GM21515 (cell line): Measurements from ENCODE around the gene CRYL1.

ENCODE experiments used
- ATAC-seq: cut with Tn5 transposase; IDR thresholded peaks from one replicate; pipeline ENCODE4 v1.9.1; 2021; ENCODE audit not compliant: unreplicated experiment

The CRYL1 gene

DNA sequence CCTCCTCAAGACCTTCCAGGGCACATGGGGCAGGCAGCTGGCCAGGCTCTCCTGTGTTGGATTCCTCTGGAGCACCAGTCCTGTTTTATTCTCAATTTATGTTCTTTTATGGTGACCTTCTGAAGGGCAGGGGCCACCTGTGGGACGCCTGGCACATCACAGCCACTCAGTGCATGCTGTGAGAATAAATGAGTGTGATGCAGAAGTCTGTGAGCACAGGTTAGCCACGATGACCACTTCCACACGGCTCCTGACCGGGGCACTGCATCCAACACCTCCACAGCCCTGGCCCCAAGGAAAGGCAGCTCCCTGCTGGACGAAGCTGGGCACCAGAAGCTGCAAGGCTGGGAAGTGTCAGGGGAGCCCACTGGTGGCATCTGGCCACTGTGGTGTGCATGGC, 122.8 kb downstream of the CRYL1 start:
- no peak for ATAC-seq

DNA sequence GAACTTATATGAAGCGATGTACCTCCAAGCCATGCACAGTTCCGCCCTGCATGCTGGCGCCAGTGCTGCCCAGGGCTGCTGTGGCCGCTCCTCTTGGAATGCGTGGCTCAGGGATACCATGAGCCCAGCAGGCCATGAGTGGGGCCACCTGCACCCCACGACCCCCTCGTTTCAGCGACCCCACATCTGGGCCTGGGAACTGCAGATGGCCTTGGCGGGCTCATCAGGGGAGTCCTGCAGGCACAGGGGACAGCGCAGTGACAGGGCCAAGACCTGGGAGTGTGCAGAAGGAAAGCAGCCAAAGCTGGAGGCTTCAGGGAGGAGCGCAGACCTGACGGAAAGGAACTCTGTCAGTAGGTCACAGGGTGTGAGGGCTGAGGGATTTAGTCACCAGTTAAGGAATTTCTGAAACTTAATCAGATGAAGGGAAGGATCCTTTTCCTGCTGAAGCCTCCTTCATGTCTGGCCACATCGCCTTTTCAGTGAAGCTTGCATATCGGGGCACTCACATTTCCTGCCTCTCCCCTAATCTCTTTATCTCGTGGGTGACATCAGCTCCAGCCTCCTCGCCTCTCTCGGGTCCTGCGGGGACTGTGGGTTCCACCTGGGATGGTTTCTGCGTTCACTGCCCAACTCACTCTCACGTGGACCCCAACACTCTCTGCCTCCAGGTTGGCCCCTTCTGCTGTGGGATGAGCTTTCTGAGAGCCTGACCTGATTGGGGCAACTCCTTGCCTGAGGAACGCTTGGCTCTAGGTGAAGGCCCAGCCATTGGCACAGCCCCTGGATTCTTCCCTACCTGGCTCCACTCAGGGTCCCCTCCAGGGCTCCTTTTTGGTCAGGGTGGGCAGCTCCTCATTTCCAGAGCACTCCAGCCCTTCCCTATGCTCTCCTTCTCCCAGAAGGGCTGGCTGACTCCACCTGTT, 123.5 kb downstream of the CRYL1 start:
- ATAC-seq: no peak

DNA sequence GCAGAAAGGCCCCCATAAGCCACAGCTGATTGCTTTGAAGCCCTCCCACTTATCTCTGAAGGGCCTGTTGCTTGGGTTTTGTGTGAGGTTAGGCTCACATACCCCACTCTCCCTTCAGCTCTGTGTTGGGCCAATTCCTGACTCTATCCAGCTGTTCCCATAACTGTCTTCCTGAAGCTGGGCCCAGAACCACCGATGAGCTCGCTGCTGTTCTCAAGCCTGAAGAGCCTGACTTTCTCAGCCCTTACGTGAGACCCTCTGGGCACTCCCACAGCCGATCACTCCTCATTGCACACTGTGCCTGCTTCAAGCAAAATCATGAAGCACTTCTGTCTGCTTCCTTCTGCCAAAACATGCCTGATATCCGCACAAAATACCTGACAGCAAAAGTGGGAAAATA, 124.1 kb downstream of the CRYL1 start:
- ATAC-seq: no peak

DNA sequence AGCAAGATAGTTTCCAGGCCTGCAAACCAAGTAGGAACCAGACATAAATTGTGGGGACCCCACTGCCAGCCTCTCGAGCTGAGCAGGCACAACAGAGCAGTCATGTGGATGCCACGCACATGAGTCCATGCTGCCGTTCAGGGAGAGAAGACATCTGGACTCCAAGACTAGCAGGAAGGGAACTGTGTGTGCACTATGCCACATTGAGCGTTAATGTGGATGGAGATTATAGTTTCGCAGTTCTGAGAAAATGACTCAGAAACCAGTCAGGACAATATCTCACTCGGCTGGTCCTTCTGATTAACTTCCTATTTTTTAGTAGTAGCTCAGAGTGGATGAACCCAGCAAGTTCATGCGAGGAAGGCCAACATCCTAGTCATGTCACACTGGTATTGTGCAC, 124.9 kb downstream of the CRYL1 start:
- ATAC-seq: no peak

DNA sequence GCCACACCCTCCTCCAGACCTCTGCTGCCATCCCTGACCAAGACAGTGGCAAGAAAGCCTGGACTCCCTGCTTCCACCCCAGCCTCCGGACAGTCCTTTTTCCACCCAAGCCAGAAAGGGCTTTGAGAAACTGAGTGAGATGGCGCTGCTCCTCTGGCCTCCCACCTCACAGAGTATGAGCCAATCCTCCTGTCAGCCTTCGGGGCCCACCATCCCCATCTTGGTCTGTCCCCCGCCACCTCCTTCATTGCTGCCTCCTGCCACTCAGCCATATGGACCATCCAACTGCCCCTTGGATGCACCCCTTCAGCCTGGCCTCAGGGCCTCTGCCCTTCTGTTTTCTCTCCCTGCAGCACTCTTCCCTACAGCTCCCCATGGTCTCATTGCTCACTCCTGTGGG, 125.7 kb downstream of the CRYL1 start:
- no peak for ATAC-seq

DNA sequence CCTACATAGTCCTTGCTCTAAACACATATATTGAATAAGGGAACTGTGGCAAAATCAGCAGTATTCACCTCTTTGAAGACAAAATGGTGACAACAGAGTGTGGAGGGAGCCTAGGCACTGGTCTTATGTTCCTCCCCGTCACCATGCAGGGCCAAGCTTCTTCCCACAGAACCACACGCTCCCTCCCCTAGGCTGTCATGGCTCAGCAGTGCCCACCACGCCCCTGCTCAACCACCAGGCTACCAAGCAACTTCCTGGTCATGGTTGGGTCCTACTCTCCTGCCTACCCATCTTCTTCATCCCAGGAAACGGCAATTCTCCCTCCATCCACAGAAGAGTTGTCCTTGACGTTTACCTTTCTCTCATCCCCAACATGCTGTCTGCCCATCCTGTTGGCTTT, 126.1 kb downstream of the CRYL1 start:
- ATAC-seq: no peak

DNA sequence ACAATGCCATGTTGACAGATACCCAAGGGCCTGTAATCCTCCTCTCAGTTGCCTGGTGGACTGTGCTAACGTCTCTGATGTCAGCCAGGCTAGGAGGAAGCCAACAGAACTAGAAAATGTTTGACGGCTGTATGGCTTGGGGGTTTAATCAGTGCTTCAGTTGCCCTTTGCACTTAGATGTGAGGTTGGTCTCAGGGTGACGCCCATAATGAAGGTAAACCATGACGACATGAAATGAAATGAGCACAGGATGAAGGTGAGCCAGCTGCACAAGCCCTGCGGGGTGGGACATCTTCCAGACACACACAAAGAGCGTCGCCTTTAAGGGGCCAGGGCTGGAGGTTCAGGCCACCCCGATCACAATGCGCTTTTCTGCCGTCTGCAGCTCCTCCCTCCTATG, 127.2 kb downstream of the CRYL1 start:
- ATAC-seq: no peak

DNA sequence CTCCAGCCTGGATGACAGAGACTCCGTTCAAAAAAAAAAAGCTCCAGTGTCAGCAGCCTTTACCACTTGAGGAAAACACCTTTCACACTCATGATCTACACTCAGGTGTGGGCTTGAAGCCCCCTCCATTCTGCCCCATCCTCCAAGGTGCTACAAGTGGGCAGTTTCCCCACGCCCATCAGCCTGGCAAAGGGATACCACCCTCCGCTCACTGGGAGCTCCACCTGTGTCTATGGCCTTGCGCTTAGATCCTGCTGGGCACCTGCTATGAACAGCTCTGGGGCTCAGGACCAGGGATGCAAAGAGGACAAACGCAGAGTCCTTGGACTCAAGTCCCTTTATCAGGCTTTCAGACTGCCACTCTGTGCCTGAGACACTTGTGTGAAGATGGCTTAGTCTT, 127.8 kb downstream of the CRYL1 start:
- ATAC-seq: no peak

DNA sequence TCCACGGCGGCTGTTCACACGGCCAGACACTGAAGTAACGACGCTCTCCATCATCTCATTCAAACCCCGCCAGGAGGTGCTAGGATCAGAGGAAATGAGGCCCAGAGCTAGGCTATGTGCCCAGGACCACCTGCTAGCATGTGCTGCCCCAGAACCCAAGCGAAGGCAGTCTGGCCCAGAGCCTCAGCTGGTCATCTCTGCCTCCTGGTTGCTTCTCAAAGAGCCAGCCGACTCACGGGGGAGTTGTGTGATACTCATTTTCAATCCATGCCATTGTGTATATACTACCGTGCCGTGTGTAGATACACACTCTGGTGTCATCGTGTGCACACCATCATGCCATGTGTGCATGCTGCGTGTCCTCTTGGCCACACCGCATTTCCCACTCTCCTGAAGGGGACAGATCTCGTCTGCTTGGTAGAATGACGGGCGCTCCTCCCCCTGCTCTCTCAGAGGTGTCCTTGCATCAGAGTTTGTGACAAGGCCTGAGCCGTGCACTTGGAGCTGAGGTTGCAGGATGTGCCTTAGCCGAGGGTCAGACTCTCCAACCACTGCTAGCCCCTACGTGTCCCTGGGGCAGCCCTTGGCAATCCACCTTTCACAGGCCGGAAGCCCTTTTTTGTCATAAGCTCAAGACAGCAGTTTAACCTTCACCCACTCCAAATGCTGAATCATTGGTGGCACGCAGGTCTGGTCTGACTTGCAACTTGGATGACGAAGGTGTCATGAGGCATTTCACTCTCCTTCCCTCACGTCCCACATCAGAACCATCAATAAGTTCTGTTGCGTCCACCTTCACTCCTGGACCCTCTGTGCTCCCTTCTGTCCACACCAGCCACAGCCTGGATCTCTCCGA, 130.4 kb downstream of the CRYL1 start:
- ATAC-seq: no peak

DNA sequence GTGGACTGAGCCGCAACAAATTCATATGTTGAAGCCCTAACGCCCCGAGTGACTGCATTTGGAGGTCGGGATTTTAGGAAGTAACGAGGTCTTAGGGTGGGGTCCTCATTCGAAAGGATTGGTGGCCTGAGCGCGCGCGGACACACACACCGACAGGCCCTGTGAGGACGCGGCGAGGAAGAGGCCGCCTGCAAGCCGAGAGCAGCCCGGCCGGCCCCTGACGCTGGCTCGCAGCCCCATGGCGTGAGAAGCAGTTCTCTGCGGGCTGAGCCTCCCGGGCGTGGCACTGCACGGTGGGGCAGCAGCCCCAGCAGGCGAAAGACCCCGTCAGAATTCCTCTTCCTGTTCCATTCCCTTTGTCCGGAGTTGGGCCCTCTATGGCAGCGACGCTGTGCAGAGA, 131.2 kb downstream of the CRYL1 start:
- ATAC-seq: no peak

DNA sequence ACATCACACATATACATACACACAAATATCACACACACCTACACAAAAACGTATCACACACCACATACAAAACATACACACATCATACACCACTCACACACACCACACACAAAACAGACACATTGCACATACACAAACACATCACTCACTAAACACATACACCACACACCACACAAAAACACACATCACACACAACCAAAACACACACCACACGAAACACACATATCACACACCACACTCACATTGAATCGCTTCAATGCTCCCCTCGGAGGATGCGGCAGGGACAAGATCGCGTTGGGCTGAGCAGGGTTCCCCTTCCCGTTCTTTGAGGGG, 131.5 kb downstream of the CRYL1 start:
- no peak for ATAC-seq

DNA sequence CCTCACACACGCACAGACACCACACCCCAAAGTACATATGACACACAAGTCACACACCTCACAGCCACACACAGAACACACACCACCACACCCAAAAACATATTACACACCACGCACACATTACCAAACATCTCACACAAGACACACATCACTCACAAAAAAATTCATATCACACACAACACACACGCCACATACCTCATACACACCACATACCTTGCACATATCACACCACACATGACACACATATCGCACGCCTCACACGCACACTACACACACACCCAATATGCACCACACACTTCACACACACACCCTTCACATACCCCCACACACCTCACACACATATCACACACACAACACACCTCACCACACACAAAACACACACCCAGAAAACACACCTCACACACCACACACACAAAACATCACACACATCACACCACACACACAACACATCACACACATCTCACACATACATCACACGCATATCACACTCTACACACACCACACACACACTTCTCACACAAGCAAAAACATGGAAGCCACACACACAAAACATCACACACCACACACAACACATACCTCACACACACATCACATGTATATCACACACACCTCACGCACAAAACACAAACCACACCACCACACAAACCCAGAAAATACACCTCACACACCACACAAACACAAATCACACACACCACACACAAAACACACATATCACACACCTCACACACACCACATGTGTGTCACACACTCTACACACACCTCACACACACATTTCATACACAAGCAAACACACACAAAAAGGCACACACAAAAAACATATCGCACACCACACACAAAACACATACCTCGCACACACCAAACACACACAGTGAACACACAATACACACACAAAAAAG, 132.1 kb downstream of the CRYL1 start:
- no peak for ATAC-seq

DNA sequence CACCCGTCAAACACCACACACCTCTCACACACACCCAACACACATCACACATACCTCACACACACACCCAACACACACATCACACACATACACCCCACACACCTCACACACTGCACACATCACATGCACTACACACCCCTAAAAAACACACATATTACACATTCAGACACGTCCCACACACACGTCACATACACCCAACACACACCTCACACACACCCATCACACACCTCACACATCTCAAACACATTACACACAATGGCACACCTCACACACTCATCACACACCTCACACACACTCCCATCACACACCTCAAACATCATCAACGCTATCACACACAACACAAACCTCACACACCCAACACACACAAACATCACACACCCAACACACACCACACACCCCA, 133.1 kb downstream of the CRYL1 start:
- no peak for ATAC-seq

DNA sequence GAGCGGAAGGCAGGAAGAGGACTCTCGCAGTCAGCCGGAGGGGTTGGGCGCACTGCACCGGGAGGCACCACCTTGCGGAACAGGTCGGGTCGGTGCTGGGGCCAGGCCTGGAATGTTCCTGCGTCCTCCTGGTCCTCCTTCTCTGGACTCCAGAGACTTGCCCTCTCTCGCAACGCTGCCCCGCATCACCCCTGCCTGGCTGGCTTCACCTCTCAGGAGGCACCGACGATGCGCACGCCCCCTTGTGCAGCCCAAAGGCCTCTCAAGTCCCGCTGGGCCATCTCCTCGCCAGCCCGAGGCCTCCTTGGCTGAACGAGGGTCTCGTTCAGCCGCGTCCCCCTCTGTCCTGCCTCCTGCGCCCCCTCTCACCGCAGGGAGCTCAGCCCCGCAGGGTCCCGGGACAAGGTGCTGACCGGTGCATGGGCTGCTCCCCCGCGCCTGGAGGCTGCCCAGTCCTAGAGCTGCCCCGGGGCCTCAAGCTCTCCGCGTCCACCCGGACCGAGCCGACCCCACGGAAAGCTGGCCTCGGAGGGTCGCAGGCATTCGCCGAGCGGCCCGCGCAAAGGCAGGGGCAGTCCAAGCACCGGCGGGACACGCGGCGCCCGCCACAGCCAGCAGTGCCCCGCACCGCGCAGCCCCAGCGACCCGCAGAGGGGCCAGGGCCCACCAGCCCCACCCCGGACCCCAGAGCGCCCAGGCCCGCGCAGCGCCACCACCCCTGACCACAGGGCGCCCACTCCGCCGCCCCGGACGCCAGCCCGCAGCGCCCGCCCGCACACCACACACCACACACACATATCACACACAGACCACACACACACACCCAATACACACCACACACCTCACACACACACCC, 133.8 kb downstream of the CRYL1 start:
- no peak for ATAC-seq

DNA sequence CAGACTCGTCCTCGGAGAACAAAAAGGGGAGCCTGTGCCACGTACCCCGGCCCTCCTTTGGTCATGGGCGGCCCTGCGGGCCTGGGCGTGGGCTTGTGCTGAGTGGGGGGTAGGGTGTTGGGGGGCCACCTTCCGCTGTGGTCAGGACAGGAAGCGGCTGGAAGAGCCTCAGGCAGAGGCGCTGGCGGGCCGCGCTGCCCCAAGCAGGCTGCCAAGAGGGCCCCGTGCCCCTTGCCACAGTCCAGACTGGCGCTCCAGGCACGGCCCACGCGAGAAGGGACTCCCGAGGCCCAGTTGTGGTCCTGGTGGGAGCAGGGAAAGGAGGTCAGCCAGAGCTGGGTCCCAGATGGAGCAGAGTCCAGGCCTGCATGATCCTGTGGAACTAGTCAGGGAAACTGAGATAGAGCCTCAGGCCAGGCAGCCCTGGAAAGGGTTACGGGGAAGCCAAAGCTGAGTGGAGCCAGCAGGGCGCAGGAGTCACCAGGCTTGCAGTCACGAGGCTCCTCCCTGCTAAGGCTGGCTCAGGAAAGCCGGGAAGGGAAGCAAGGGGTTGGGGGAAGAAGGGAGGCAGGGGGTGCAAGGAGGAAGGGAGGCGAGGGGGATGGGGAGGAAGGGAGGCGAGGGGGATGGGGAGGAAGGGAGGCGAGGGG, 135.0 kb downstream of the CRYL1 start:
- ATAC-seq: no peak

DNA sequence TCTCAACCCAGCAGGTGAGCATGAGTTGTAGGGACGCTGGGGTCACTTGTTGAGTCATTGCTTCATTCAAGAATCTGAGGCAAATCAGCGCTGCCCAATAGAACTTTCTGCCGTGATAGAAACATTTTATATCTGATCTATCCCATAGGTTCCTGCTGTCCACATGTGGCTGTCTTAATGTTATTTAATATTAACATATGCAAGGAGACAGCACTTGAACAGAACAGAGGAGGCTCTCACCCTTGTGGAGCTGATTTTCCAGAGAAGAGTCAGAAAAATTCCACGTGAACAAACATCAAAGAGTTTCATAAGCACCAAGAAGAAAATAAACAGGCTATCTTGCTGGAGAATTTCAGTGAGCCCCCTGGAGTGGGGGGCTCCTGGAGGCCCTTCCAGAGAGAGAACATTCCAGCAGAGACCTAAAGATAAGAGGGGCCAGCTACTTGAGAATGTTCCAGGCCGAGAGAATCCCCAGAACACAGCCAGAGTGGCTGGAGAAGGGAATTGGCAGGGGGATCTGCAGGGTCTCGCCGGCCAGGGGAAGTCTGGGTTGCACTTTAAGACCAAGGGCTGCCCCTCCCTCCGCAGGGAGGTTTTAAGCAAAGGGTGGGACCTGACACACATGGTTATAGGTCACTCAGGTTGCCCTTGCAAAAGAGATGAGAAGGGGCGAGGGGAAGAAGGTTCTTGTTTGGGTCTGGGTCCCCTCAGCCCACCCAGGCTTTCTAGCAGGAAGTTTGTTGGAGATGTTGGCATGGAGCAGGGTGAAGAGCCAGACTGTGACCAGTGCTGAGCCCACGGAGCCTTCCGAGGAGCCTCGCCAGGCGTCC, 135.7 kb downstream of the CRYL1 start:
- no peak for ATAC-seq

DNA sequence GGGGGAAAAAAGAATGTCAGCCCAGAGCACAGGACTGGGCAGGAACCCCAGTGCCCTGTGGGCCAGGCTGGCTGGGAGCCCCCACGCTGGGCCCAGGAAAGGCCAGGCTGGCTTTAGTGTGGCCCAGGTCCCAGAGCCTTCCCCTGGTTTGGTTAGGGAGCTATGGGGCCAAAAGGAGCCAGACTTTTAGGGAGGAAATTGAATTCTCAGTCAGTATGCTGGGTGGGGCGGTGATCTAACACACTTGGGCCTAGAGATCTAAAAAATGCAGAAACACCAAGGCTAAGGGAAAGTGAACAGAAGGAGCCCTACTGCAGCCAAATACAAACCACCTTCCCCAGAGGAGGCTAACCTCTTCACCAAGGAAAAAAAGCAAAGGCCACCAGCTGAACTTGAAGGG, 137.5 kb downstream of the CRYL1 start:
- ATAC-seq: no peak

DNA sequence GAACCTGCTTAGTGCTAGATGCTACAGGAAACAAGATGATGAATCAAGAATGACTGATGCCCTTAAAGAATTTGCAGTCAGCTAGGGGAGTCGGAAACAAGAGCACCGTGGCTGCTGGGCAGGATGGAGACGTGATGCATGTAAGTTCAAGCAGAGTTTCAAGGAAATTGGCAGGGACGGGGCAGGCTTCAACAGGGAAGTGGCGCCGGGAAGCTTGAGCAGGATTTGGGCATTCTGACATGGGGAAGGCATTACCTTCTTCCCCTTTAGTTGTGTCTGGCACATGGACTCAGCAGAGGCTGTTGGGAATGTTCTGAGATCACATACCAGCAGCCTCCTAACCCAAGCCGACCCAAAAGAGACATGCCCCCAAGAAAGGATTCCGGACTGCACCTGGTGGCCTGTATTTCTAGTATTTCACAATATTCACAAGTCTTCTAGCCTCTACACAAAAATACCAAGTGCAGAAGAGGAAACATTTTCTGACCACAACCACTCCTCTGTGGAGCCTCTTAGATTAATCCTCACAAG, 138.2 kb downstream of the CRYL1 start:
- ATAC-seq: no peak

DNA sequence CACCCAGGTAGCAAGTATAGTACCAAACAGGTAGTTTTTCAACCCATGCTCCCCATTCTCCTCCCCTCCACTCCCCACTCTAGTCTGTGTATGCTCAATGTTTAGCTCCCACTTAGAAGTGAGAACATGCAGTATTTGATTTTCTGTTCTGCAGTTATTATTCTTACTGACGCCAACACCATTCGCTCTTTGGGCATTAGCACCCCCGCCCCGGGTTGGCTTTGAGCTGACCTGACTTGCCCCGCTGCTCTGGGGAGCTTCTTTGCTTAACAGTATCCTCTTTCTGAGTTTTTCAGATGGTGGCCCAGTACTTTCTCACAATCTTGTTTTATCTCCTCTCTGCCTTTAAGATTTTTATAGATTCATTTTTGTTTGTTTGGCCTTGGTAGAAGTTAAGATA, 138.7 kb downstream of the CRYL1 start:
- ATAC-seq: no peak
